Endothelial cell of umbilical vein (primary cell): ENCODE results near the gene SCN2B. TPM values are rescaled to one million over a fixed set of nuclear protein-coding genes. Genes with fewer than 3 reads are reported as not detected.

Experiments
- BruUV-seq: library from RNA; stranded (reverse); fragments of 400-500 nt; replicated peaks from 2 replicates; lab custom pipeline; 2021; lab: Mats Ljungman, UMichigan
- CTCF ChIA-PET: fragments of 300-600, 350-600 bp; sonication (Branson Sonifier 250); formaldehyde crosslinking; loops from one replicate; lab custom pipeline; 2021; ENCODE audit warnings: antibody characterized with exemption, inconsistent platforms; lab: Charles Lee
- POLR2A ChIA-PET: fragments of 300-600, 350-600 bp; sonication (Branson Sonifier 250); formaldehyde crosslinking; loops from one replicate; lab custom pipeline; 2021; ENCODE audit warnings: antibody characterized with exemption, inconsistent platforms; lab: Charles Lee
- DNase-seq: peaks from one replicate; pipeline ENCODE4 v3.0.0-alpha.2; 2011; ENCODE audit warnings: low read depth, low spot score
- FAIRE-seq: peaks from 2 replicates; lab custom pipeline; 2011; peaks lifted over from hg19 to GRCh38; lab: Jason Lieb, UNC
- H2AFZ ChIP-seq: 2 replicates; pipeline ENCODE4 v1.6.0; 2012; ENCODE audit warnings: low read depth, low read length, control low read depth, inconsistent platforms
- H3K27ac ChIP-seq: 2 replicates; pipeline ENCODE4 v1.5.1; 2011; ENCODE audit warnings: low read depth, mild to moderate bottlenecking, control low read depth, low read length, moderate library complexity; ENCODE audit not compliant: insufficient read depth
- H3K27me3 ChIP-seq, 2 experiments: 2 replicates each; pipeline versions ENCODE4 v1.6.0 to v1.6.1; 2011; ENCODE audit warnings: low read length in 2 of 2, mixed read lengths in 1 of 2; ENCODE audit not compliant: control insufficient read depth in 2 of 2, insufficient read depth in 2 of 2
- H3K36me3 ChIP-seq, 2 experiments: 2 replicates in 1 of 2; 3 replicates in 1 of 2; pipeline ENCODE4 v1.5.1; 2011; ENCODE audit warnings: low read length in 2 of 2, mild to moderate bottlenecking in 1 of 2, moderate library complexity in 1 of 2; ENCODE audit not compliant: control insufficient read depth in 2 of 2, insufficient read depth in 2 of 2; ENCODE audit errors: extremely low read depth in 1 of 2
- H3K4me1 ChIP-seq: 3 replicates; pipeline ENCODE4 v1.5.1; 2011; ENCODE audit warnings: mild to moderate bottlenecking, low read length; ENCODE audit not compliant: control insufficient read depth, insufficient read depth; ENCODE audit errors: extremely low read depth
- H3K4me2 ChIP-seq: 2 replicates; pipeline ENCODE4 v1.6.1; 2011; ENCODE audit warnings: low read length, control low read depth, mixed read lengths; ENCODE audit not compliant: insufficient read depth
- H3K4me3 ChIP-seq, 3 experiments: fragments of 200-600 bp in 1 of 3; sonication (generic), shearing (Covaris generic) in 1 of 3; replicated peaks in 1 of 3; 2 replicates each; pipeline ENCODE4 v1.5.1; 2011 to 2016; ENCODE audit warnings: control low read depth in 3 of 3, low read length in 3 of 3, mild to moderate bottlenecking in 2 of 3, inconsistent platforms in 1 of 3, low read depth in 1 of 3, moderate library complexity in 1 of 3; ENCODE audit not compliant: insufficient read depth in 1 of 3
- H3K79me2 ChIP-seq: 2 replicates; pipeline ENCODE4 v1.6.0; 2012; ENCODE audit warnings: low read length, inconsistent platforms; ENCODE audit not compliant: control insufficient read depth, insufficient read depth
- H3K9ac ChIP-seq: replicated peaks from 2 replicates; pipeline ENCODE3; 2011; ENCODE audit warnings: low read length, control low read depth; ENCODE audit not compliant: insufficient read depth; ENCODE audit errors: extremely low read depth
- H3K9me1 ChIP-seq: replicated peaks from 3 replicates; pipeline ENCODE4 v1.6.0; 2011; ENCODE audit warnings: mild to moderate bottlenecking, low read length; ENCODE audit not compliant: control insufficient read depth, insufficient read depth; ENCODE audit errors: extremely low read depth
- H3K9me3 ChIP-seq: replicated peaks from 2 replicates; pipeline ENCODE4 v1.5.1; 2012; ENCODE audit warnings: low read length, inconsistent platforms; ENCODE audit not compliant: control insufficient read depth, insufficient read depth
- H4K20me1 ChIP-seq: replicated peaks from 2 replicates; pipeline ENCODE3; 2011; ENCODE audit warnings: mild to moderate bottlenecking, low read length; ENCODE audit not compliant: control insufficient read depth, insufficient read depth; ENCODE audit errors: extremely low read depth
- CTCF ChIP-seq, 2 donors: IDR thresholded peaks; 1 replicate in 1 of 2; 2 replicates in 1 of 2; pipeline ENCODE4 v1.5.1; 2011; ENCODE audit warnings: low read length in 2 of 2, mild to moderate bottlenecking in 2 of 2, moderate library complexity in 2 of 2, control low read depth in 1 of 2, inconsistent platforms in 1 of 2, low read depth in 1 of 2; ENCODE audit not compliant: insufficient read depth in 1 of 2; ENCODE audit errors: extremely low read depth in 1 of 2
- EZH2 ChIP-seq: IDR thresholded peaks from 2 replicates; pipeline ENCODE4 v1.6.1; 2012; ENCODE audit warnings: borderline replicate concordance, low read depth, mild to moderate bottlenecking, moderate library complexity, low read length, inconsistent platforms; ENCODE audit not compliant: severe bottlenecking
- FOS ChIP-seq: IDR thresholded peaks from 2 replicates; pipeline ENCODE4 v1.6.1; 2011; ENCODE audit warnings: mild to moderate bottlenecking, low read length, moderate library complexity, borderline replicate concordance; ENCODE audit not compliant: insufficient read depth
- GATA2 ChIP-seq: IDR thresholded peaks from 2 replicates; pipeline ENCODE4 v1.7.0; 2011; ENCODE audit warnings: low read depth, mild to moderate bottlenecking, moderate library complexity, mixed read lengths, low read length; ENCODE audit not compliant: insufficient read length, insufficient read depth
- JUN ChIP-seq: IDR thresholded peaks from 2 replicates; pipeline ENCODE4 v1.6.1; 2011; ENCODE audit warnings: borderline replicate concordance, low read depth; ENCODE audit not compliant: insufficient read length, insufficient read depth
- MAX ChIP-seq: IDR thresholded peaks from 2 replicates; pipeline ENCODE4 v1.6.1; 2011; ENCODE audit not compliant: insufficient read depth, insufficient read length
- MYC ChIP-seq: IDR thresholded peaks from one replicate; pipeline ENCODE4 v1.6.1; 2011; ENCODE audit warnings: mild to moderate bottlenecking, low read depth, low read length
- POLR2A ChIP-seq: IDR thresholded peaks from 2 replicates; pipeline ENCODE4 v1.6.1; 2012; ENCODE audit warnings: low read depth, mild to moderate bottlenecking, control low read depth, low read length
- POLR2AphosphoS5 ChIP-seq: IDR thresholded peaks from 2 replicates; pipeline ENCODE4 v1.6.1; 2012; ENCODE audit warnings: low read depth, mild to moderate bottlenecking, control low read depth, low read length, moderate library complexity; ENCODE audit not compliant: insufficient read depth
- dilution Hi-C: fragments of 300-500 bp; cut with MboI; formaldehyde crosslinking; loops from one replicate; pipeline ENCODE4 v1.15.0; 2019; ENCODE audit warnings: low sequenced_read_pairs; ENCODE audit not compliant: extremely low pct_ligation_motif_present
- intact Hi-C: fragments of 100-400 bp; cut with micrococcal nuclease; formaldehyde crosslinking; loops from one replicate; pipeline ENCODE4 v1.10.0; 2022
- polyA plus RNA-seq, 4 experiments: library from polyadenylated mRNA; depleted of rRNA in 3 of 4; stranded (reverse) in 3 of 4; unstranded in 1 of 4; fragments of >200 nt; gene quantifications; 2 replicates each; pipeline versions ENCODE4 v1.2.1 to v1.2.3, GENCODE V29; 2011 to 2012; ENCODE audit warnings: missing spikeins in 1 of 4
- total RNA-seq: library from RNA; stranded (reverse); gene quantifications from 2 replicates; pipeline ENCODE4 v1.2.3, GENCODE V29; 2021

SCN2B gene
- total and polyA plus RNA-seq, 2 donors (not counting 3 experiments of a cell fraction or from before 2014, with no cell fraction given), result not detected

GRCh38 chr11:118152020-118152551, 24.4 kb downstream of the SCN2B start:
- Histone ChIP-seq H4K20me1 (no peaks in the 10 kb centered on the region), H3K9me1 (no peaks in the 10 kb centered on the region), H3K9ac (no peak overlapping the region), H3K27ac (no peak overlapping the region), H3K36me3 (no peaks in the 10 kb centered on the region), H3K9me3 (no peaks in the 10 kb centered on the region), H3K4me1 (peaks cover 3% of the 10 kb centered on the region), H3K4me2 (no peak overlapping the region), H3K27me3 (peaks cover 72 to 76% of the 10 kb centered on the region in 2 experiments), H3K79me2 (no peaks in the 10 kb centered on the region), H2AFZ (no peak overlapping the region), H3K4me3 (no peak overlapping the region)
- intact Hi-C loops (no loop called here), dilution Hi-C loops (no loop called here)
- POLR2A ChIA-PET, result no interaction called here
- FAIRE-seq (no peak), DNase-seq (no peak)
- TF ChIP-seq FOS (no peak), POLR2AphosphoS5 (no peak), GATA2 (no peak), POLR2A (no peak), EZH2 (no peak)
- no TSS peak for BruUV-seq
- CTCF ChIA-PET, result interaction anchor here (1.4 to 2.3 kb wide), 2 partner anchors 8 to 19 kb away, joined by 3 to 19 read pairs; no protein-coding TSS in a partner anchor

DNA sequence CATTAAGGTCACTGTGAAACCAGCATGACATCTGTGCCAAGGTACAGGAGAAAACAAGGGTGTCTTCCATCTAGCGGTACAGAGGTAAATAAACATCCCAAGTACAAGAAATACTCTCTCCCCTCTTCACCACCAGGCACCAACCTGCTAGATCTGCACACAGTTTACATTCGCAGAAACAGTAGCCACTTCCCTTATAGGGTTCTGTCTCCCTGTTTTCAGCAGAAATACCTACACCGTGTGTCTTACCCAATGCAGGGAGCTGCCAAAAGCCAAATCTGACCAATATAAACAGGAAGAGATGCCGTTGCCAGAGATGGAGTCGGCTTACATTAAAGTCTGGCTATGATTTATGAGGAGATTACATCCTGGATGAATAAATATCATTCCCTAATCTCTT, 25.0 kb downstream of the SCN2B start:
- TF ChIP-seq EZH2 (no peak), POLR2AphosphoS5 (no peak), POLR2A (no peak), FOS (no peak), JUN (no peak), CTCF (IDR thresholded peaks at IDR 0.05; ENCODE audit: extremely low read depth in 1 of 2, insufficient read depth in 1 of 2, low read depth in 1 of 2, low read length in 2 of 2) (no peak), MYC (no peak), MAX (no peak), GATA2 (no peak)
- H3K27me3 ChIP-seq, result peaks cover 72 to 76% of the 10 kb centered on the region in 2 experiments
- intact Hi-C loops (no loop called here), dilution Hi-C loops (no loop called here)
- no peaks in the 10 kb centered on the region for H3K9me3 ChIP-seq
- no peak overlapping the region for H3K4me3 ChIP-seq
- no peaks in the 10 kb centered on the region for H4K20me1 ChIP-seq
- H3K9me1 ChIP-seq, result no peaks in the 10 kb centered on the region
- H3K4me2 ChIP-seq, result no peak overlapping the region
- H3K27ac ChIP-seq, result no peak overlapping the region
- FAIRE-seq (no peak), DNase-seq (no peak)
- no peak overlapping the region for H2AFZ ChIP-seq
- no peaks in the 10 kb centered on the region for H3K79me2 ChIP-seq
- no peak overlapping the region for H3K9ac ChIP-seq
- H3K36me3 ChIP-seq, result no peaks in the 10 kb centered on the region
- no TSS peak for BruUV-seq
- CTCF ChIA-PET, result interaction anchor here (2.3 kb wide), 1 partner anchor 20 kb away, joined by 19 read pairs; no protein-coding TSS in a partner anchor
- peaks cover 3% of the 10 kb centered on the region for H3K4me1 ChIP-seq
- POLR2A ChIA-PET, result no interaction called here
